ENCODE results near the gene MYO7B. TPM values are rescaled to one million over a fixed set of nuclear protein-coding genes. Genes with fewer than 3 reads are reported as not detected.

The MYO7B gene
- total and polyA plus RNA-seq, 9 of the 15 experiments (the other 6 are each of a cell fraction or from before 2014, with no cell fraction given) = 0.08 TPM; not detected in 8

DNA sequence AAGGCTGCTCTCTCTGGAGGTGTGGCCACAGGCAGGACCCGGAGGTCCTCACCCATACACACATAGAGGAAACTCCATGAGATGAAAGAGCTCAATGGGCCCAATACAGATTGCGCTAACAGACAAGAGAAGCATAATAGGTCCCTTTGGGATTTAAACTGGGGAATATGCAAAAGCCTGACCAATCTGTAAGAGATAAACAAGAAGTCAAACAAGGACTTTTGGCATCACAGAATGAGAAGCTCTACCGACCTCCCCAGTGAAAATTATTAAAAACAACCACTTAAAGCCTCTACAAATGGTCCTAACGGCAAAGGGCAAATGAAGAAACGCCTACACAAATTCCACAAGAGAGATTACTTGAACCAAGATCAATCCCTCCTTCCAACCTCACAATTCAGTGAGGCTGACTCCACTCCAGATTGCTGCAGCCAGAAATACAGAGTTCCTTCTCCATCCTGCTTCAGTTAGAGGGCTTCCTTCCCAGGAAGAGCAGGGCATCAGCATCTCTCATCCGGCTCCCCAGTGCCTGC, 20.0 kb upstream of the MYO7B start (continued):
- TF ChIP-seq SREBF1 (IDR thresholded peaks at IDR 0.05; ENCODE audit: borderline replicate concordance, low read depth, low read length) = no peak
- TF ChIP-seq RFX5 (IDR thresholded peaks at IDR 0.05; ENCODE audit: low read depth, low read length) = no peak
- TF ChIP-seq DPF2 (IDR thresholded peaks at IDR 0.05) = no peak

DNA sequence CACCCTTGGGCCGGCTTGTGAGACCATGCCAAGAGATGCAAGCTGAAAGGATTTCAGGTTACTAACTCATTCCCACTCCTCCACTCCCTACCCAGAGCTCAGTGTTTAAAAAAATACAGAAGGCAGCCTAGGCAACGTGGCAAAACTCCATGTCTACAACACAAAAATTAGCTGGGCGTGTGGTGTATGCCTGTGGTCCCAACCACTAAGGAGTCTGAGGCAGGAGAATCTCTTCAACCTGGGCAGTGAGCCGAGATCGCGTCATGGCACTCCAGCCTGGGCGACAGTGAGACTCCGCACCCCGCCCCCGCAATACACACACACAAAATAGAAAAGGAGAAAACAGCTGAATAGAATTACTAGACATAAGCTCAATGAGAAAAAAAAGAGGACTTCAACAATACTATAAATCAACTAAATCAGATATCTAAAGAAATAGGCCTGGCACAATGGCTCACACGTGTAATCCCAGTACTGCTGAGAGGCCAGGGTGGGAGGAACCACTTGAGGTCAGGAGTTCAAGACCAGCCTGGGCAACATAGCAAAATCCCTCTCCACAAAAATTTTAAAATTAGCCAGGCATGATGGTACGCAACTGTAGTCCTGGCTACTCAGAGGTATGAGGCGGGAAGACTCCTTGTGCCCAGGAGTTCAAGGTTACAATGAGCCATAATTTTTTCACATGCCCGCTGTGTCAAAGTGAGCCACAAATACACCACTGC, 19.3 kb upstream of the MYO7B start:
- WGBS (ENCODE audit: insufficient coverage, low coverage, missing lambda C conversion rate) = 89% methylated on average over 14 of the region's 14 CpGs
- H3K27me3 ChIP-seq (ENCODE audit: control insufficient read depth in 2 of 2, insufficient read depth in 2 of 2, low read length in 2 of 2) = no peaks in the 10 kb centered on the region
- peaks cover 6% of the 10 kb centered on the region in 2 experiments; a peak in 2 of 5 replicates for H3K4me1 ChIP-seq (replicated peaks in 1 of 2; ENCODE audit: control insufficient read depth in 2 of 2, insufficient read depth in 2 of 2, low read length in 2 of 2)
- H3K9ac ChIP-seq (ENCODE audit: insufficient read depth in 1 of 2, low read depth in 2 of 2, low read length in 2 of 2) = peak overlapping the region in 1 of 2 experiments; percentile 70; a peak in 1 of 4 replicates
- no TSS peak for BruUV-seq (replicated peaks)
- DNase-seq (ENCODE audit: extremely low read depth in 1 of 4, low spot score in 3 of 4) = no peak
- POLR2A ChIA-PET = interaction anchor here (0.6 to 5.7 kb wide), 3 partner anchors 10 to 51 kb away, joined by 3 to 30 read pairs (median 4); partner anchors contain the start of gene IWS1
- no peak overlapping the region for H3K27ac ChIP-seq (ENCODE audit: extremely low read depth, low read depth, low read length)
- H3K4me2 ChIP-seq (ENCODE audit: insufficient read depth, low read length) = no peak overlapping the region
- ATAC-seq = no peak
- FAIRE-seq = no peak
- intact Hi-C loops (cut with micrococcal nuclease) (no loop called here), in situ Hi-C loops (cut with MboI) (no loop called here)
- H3K9me3 ChIP-seq (replicated peaks; ENCODE audit: control insufficient read depth, insufficient read depth, low read depth, low read length) = no peaks in the 10 kb centered on the region
- H3K36me3 ChIP-seq (ENCODE audit: control insufficient read depth, insufficient read depth, low read length) = peaks cover 83% of the 10 kb centered on the region; the same call in 2 of the 3 replicates
- H3K4me3 ChIP-seq = no peak overlapping the region
- H4K20me1 ChIP-seq (replicated peaks; ENCODE audit: control insufficient read depth, insufficient read depth, low read length) = peaks cover 4% of the 10 kb centered on the region; the same call in 1 of the 2 replicates
- no peaks in the 10 kb centered on the region for H3K9me1 ChIP-seq (ENCODE audit: control insufficient read depth, insufficient read depth, low read length)
- CTCF ChIA-PET (ENCODE audit: low intra/inter-chr PET ratio) = no interaction called here
- H3K79me2 ChIP-seq (ENCODE audit: control insufficient read depth, insufficient read depth, low read length) = peaks cover 94% of the 10 kb centered on the region
- H2AFZ ChIP-seq (ENCODE audit: low read depth, low read length) = no peak overlapping the region
- TF ChIP-seq, protein P1, sequence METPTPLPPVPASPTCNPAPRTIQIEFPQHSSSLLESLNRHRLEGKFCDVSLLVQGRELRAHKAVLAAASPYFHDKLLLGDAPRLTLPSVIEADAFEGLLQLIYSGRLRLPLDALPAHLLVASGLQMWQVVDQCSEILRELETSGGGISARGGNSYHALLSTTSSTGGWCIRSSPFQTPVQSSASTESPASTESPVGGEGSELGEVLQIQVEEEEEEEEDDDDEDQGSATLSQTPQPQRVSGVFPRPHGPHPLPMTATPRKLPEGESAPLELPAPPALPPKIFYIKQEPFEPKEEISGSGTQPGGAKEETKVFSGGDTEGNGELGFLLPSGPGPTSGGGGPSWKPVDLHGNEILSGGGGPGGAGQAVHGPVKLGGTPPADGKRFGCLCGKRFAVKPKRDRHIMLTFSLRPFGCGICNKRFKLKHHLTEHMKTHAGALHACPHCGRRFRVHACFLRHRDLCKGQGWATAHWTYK (CRISPR knock-in tag; IDR thresholded peaks at IDR 0.05) = no peak
- TF ChIP-seq SETDB1 (IDR thresholded peaks at IDR 0.05; ENCODE audit: low read length) (no peak), U2AF2 (optimal IDR thresholded peaks at IDR 0.05; ENCODE audit: low read depth, low read length) (no peak), KDM2B (CRISPR knock-in tag; IDR thresholded peaks at IDR 0.05) (no peak), NFE2L1 (tag; IDR thresholded peaks at IDR 0.05; ENCODE audit: borderline replicate concordance, low read depth) (no peak), NUFIP1 (IDR thresholded peaks at IDR 0.05; ENCODE audit: partially characterized antibody) (no peak), RBM15 (IDR thresholded peaks at IDR 0.05; ENCODE audit: insufficient read depth, low read length) (no peak), HMG20A (CRISPR knock-in tag; conservative IDR thresholded peaks at IDR 0.05) (no peak)
- TF ChIP-seq, protein P2, sequence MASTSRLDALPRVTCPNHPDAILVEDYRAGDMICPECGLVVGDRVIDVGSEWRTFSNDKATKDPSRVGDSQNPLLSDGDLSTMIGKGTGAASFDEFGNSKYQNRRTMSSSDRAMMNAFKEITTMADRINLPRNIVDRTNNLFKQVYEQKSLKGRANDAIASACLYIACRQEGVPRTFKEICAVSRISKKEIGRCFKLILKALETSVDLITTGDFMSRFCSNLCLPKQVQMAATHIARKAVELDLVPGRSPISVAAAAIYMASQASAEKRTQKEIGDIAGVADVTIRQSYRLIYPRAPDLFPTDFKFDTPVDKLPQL (IDR thresholded peaks at IDR 0.05; ENCODE audit: extremely low read depth, insufficient read length) = no peak
- TF ChIP-seq, protein P3, sequence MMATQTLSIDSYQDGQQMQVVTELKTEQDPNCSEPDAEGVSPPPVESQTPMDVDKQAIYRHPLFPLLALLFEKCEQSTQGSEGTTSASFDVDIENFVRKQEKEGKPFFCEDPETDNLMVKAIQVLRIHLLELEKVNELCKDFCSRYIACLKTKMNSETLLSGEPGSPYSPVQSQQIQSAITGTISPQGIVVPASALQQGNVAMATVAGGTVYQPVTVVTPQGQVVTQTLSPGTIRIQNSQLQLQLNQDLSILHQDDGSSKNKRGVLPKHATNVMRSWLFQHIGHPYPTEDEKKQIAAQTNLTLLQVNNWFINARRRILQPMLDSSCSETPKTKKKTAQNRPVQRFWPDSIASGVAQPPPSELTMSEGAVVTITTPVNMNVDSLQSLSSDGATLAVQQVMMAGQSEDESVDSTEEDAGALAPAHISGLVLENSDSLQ (IDR thresholded peaks at IDR 0.05) = no peak

Data from K562 (cell line).